GM21515 (cell line): ENCODE data around the gene OBSL1.

Source experiments
- ATAC-seq: cut with Tn5 transposase; IDR thresholded peaks from one replicate; pipeline ENCODE4 v1.9.1; 2021; ENCODE audit not compliant: unreplicated experiment

OBSL1 gene

DNA sequence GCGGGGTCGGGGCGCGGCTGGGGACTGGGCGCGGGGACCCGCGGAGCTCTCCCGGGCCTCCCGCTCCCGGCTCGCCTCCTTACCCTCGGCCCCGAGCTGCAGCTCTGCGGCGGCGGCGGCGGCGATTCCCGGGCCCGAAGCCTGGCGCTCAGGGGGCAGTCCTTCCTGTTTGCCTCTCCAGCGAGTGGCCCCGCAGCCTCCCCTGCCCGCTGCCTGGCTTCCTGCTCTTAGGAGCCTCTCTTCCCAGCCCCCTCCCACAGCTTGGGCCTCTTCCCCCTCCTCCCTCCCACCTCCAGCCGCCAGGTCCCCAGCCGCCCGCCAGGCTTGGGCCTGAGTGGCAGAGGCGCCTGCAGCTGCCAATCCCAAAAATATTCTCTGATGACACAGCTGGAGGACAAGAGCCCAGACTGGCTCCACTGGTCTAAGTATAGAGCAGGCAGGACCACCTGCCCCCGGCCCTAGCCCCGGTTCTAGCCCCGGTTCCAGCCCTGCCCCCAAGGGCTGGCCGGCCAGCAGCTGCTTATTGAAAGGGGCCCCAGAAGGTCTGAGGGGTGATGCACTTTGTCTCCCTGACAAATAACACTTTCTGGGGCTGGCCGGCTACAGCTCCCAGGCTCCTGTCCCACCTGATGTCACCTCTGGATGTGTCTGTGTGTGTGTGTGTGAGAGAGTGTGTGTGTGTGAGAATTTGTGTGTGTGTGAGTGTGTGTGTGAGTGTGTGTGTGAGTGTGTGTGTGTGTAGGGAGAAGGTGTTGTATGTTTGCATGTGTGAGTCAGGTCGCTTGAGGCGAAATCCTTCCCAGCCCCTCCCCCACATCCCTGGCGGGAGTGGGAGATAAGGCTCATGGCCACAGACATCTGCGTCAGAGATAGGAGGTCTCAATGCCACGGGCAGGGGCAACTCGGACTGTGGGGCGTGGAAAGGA is at the start of gene OBSL1:
TSS of gene OBSL1 (minus strand) at position 229 of the 926 bp plus-strand sequence. CDS start 307 bp downstream, outside the sequence.
- ATAC-seq = no peak

DNA sequence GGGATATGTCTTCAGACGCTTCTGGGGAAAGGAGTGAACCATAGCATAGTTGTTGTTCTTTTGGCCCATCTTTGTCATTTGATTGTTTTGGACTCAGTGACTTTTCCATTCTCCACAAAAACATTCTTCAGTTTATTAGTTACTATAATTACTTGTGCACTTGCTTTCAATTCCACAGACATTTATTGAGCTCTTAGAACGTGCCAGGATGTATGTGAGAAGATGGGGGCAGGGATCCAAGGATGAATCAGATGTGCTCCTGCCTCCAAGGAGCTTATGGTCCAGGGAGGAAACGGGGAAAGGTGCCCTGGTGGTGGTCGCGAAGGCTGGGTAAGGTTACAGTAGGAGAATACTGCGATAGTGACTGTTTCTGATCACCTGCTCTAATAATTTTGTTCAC is 49.2 kb upstream of the OBSL1 start:
- ATAC-seq = no peak

DNA sequence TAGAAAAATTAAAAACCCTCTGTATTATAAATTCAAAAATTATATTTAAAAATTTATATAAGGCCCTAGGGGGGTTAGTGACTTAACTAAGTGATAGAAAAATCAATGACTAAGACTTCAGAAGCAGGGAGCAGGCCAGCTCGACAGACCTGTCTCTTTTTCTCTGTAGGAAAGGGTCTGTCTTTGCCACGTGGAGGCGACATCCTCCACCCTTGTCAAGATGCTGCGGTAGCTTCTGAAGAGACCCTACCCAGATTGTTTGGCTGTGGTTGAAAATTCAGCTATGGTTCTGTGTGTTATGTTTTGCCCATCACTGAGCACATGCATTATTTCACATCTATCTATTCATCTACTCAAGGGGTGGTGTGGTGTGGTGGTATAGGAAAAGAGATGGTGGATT is 47.9 kb upstream of the OBSL1 start:
- ATAC-seq = no peak

DNA sequence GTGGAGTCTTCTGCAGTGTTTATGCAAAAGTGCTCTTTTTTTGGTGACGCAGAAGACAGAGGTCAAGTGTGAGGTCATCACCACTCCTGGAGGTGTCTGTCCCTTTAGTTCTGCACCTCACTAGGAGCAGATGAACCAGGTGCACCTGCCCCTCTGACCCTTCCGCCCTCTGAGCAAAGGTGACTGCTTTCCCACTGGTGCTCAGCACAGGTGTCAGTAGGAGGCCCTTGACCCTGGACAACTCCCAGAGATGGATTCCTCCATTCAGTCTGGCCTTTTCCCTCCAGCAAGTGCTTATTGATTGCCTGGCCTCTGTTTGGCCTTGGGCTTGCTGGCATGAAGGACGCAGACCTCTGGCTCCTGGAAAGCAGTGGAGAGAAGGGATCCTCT is 47.4 kb upstream of the OBSL1 start:
- ATAC-seq = no peak

DNA sequence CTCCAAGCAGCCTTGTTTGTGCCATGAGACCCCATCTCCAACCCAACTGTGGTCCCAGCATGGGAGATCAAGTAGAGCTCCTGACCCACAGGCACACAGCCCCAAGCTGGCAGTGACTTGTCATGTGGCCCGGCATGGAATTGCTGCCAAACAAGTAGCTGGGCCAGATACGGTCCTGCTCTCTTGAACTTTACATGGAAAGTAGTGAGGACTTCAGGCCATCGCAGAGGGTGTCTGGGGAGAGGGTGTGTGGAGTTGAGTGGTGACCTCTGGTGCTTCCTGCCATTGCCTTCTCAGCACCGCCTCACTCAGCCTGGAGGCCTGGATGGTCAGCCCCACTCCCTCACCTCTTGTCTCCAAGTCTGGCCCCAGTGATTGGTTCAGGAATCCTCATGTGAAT is 45.2 kb upstream of the OBSL1 start:
- ATAC-seq = no peak

DNA sequence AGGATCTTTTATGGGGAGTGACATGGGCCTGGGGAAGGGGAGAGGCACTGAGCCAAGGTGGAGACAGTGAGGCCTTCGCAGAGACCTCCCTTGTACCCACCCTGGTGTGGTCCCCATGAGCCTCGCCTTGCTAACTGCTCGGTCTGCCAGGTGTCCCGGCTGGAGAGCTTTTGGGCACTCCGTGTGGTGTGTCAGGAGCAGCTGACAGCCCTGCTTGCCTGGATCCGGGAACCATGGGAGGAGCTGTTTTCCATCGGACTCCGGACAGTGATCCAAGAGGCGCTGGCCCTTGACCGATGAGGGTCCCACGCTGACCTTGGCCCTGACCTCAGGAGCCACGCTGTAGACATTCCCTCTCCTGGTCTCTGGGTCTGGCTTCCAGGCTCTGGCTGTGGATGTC is 44.6 kb upstream of the OBSL1 start:
- no peak for ATAC-seq

DNA sequence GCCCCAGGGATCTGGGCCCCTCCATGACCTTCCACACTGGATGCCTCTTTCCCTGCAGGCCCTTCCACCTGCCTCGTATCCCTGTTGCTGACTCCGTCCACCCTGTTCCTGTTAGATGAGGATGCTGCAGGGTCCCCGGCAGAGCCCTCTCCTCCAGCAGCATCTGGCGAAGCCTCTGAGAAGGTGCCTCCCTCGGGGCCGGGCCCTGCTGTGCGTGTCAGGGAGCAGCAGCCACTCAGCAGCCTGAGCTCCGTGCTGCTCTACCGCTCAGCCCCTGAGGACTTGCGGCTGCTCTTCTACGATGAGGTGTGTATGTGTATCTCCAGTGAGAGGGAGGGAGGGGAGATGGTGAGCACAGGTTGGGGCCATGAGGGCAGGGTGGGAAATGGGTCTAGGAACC is 43.7 kb upstream of the OBSL1 start:
- no peak for ATAC-seq

DNA sequence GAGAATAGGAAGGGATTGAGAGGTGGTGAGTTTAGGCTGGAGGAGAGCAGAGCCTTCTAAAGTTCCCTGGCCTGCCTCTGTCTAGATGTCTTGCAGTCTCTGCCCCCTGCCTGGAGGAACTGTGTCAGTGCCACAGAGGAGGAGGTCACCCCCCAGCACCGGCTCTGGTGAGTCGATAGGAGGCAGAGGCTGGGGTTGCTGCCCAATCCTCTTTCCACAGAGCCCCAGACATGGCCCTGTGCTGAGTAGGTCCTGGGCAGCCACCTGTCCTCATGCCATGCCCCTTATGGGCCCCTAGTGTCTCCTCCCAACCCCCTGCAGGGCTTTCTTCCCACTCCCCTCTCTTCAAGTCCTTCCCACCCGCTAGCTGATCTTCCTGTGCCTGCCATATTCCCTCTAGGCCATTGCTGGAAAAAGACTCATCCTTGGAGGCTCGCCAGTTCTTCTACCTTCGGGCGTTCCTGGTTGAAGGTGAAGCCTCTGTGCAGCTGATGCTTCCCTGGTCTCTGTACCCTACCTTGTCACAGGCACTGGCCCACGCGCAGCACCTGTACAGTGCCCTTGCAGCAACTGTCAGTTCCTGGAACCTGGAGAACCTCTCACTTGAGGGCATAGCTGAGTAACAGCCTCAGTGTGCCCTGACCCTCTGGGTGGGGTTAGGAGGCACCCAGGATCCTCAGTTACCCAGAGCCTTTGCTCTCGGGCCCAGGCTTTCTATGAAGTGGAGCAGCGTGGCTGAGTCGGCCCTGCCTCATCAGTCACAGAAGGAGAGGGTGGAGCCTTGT is 42.9 kb upstream of the OBSL1 start:
- no peak for ATAC-seq

DNA sequence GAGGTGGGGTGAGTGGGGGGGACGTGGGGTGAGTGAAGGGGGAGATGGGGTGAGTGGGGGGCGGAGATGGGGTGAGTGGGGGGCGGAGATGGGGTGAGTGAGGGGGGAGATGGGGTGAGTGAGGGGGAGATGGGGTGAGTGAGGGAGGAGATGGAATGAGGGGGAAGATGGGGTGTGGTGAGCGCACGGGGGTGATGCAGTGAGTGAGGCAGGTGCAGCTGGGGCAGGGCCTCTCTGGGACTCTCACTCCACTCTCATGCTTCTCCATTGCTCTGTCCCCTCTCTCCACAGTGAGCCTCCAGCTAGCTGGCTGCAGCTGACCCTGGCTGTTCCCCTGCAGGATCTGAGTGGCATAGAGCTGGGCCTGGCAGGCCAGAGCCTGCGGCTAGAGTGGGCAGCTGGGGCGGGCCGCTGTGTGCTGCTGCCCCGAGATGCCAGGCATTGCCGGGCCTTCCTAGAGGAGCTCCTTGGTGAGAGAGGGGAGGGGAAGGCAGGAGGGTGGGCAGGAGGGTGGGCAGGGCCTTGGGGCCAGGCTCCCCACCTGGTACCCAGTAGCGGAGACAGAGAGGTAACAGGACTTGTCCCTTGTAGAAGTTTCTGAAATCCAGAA is 42.2 kb upstream of the OBSL1 start:
- no peak for ATAC-seq

DNA sequence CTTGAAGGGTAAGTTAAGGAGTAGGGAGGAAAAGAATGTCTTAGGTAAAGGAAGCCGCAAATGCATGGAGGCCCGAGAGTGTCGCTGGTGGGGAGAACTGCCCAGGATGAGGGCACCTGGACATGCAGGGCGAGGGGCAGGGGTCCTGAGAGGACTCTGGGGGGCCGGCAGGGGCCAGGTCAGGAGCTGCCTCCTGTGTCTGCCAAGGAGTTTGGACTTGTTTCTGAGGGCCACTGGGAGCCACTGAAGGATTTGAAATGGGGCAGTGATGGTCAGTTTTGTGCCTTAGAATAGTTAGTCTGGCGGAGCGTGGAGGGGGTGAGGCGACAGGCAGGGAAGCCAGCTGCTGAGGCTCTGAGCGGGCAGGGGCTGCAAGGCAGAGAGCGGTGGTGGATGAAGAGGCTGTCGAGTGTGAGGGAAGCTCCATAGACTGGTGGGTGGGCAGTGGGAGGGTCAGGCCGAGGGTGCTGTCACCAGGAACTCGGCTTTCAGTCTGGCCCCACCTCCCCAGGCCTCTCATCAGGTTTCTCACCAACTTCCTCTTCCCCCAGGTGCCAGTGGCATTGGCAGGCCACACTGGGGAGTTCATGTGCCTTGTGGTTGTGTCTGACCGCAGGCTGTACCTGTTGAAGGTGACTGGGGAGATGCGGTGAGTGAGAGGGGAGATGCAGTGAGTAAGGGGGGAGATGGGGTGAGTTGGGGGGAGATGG is 41.4 kb upstream of the OBSL1 start:
- no peak for ATAC-seq

DNA sequence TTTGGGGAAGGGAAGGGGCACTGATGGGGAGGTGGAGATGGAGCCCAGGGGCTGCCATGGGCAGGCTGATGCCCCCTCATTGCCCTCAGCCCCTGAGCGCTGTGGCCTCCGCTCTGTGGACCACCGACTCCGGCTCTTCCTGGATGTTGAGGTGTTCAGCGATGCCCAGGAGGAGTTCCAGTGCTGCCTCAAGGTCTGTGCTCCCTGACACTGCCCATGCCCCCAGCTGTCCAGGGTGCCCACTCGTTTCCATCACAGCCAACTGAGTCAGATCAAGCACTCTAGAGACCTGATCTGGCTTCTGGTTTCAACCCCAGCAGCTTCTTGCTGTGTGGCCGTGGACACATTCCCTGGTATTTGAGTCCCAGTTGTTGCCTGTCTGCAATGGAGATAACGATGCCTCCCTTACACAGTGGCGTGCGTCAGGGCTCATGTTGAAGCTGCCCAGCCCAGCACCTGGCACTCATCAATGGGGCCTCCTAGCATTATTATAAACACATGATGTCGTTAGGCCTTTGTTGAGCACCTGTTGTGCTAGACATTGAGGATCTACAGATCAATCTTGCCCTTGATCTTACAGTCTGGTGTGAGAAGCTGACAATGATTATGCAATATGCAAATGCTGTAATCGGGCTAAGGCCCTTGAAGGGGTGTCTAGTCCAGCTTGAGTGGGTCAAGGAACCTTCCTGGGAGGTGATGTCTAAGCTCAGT is 40.7 kb upstream of the OBSL1 start:
- no peak for ATAC-seq

DNA sequence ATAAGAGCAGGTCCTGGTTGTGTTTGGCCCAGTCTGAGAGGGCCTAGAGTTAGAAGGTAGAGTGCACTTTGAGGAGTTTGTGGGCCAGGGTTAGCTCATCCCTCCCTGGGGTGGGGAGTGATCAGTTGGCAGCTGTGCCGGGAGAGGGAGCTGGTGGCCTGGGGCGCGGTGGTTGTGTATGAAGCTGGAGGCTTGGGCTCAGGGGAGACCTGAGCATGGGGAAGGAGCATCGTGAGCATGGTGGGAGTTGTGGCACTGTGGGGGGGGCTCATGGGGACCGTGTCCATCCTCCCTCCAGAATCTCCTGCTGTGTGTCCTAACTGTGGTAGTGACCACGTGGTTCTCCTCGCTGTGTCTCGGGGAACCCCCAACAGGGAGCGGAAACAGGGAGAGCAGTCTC is 40.0 kb upstream of the OBSL1 start:
- ATAC-seq = no peak

DNA sequence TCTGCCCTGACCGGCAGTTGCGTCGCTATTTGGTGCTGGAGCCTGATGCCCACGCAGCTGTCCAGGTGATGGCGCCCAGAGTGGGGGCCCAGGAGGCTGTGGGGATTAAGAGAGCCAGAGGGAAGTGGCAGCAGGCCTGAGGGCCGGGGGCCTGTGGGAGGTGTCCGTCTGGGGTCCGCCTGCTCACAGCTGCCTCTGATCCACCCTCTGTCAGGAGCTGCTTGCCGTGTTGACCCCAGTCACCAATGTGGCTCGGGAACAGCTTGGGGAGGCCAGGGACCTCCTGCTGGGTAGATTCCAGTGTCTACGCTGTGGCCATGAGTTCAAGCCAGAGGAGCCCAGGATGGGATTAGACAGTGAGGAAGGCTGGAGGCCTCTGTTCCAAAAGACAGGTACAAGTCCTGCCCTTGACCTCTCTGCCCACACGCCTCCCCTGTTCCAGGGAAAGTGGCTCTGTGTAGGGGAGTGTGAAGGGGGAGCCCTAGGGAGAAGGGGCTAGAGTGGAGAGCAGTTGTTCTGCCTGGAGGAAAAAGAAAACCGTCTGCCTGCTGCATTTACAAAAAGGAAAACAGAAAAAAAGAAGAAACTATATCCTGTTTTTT is 37.9 kb upstream of the OBSL1 start:
- ATAC-seq = no peak

DNA sequence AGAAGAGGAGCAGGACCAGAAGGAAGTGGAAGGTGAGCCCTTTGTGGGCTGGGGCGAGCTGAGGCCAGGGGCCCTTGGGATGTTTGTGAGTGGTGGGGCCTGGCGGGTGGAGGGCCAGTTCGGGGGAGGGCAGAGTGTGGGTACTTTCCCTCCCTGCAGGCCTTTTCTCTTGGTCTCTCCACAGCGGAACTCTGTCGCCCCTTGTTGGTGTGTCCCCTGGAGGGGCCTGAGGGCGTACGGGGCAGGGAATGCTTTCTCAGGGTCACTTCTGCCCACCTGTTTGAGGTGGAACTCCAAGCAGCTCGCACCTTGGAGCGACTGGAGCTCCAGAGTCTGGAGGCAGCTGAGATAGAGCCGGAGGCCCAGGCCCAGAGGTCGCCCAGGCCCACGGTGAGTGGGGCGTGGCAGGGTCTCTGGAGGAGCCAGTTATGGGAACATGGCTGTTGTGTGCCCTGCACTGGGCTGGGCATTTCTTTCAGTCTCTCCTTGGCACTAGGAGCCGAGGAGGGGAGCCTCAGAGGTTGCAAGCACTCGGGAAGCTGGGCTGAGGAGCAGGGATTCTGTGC is 37.1 kb upstream of the OBSL1 start:
- ATAC-seq = no peak

DNA sequence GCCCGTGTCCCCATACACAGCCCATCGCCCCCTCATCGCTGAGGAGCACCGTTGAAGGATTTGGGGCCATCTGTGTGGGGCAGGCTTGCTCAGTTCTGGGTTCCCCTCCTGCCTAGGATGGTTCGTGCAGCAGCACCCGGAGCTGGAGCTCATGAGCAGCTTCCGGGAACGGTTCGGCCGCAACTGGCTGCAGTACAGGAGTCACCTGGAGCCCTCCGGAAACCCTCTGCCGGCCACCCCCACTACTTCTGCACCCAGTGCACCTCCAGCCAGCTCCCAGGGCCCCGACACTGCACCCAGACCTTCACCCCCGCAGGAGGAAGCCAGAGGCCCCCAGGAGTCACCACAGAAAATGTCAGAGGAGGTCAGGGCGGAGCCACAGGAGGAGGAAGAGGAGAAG is 36.6 kb upstream of the OBSL1 start:
- no peak for ATAC-seq

DNA sequence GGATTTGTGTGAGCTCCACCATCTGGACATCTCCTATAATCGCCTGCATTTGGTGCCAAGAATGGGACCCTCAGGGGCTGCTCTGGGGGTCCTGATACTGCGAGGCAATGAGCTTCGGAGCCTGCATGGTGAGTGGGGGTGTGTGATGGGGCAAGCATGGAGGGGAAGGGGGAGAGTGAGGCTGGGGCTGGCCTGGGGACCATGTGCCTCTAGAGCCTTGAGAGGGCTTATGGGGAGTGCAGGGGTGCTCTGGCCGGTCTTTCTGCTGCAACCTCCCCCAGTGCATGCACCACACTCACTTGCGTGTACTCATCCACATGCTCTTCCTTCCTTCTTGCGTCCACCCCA is 34.2 kb upstream of the OBSL1 start:
- no peak for ATAC-seq

DNA sequence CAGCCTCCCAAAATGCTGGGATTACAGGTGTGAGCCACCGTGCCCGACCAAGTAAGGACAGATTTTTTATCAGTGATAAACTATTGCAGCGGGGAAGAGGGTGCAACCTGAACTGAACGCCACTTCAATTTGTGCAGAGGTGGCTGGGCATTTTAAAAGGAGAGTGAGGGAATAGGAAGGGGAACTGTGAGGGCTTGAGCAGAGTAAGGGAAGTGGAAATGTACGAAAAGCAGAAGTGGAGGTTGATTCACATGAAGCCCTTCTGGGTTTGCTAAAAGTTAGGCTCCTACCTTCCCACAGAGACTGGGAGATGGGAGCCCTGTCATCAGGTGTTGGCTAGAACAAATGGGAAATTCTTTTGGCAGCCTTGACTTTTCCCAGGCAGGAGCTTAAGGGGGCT is 32.4 kb upstream of the OBSL1 start:
- no peak for ATAC-seq

DNA sequence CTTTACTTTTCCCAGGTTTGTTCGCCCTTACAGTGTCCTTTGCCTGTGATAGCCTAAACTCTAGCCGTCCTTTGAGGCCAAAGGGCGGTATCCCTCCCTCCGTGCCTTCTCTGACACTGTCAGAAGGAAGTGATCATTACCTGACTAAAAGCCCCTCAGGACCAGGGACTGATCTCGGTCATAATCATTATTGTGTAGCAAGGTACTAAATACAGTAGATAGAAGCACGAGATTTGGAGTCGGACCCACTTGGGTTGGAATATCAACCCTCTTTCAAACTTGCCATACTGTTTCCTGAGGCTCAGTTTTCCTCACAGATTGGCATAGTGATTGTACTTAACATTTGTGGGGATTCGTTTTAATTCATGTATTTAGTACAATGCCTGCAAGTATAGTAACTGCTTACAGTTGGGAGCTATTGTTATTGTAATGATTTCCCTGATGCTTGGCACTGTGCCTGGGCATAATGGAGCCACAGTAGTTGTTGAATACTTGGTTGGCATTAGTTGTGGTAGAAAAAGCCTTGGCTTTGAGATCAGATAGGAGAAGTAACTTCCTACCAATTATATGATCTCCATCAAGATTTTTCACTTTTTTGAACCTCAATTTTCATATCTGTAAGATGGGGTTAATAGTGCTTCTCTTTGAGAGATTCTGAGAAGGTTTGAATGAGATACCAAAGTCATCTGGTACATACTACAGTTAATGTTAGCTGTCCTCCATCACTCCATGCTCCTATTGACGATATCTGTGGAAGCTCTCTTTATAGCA is 27.2 kb upstream of the OBSL1 start:
- no peak for ATAC-seq
